HG03064 (cell line): Measurements from ENCODE around the gene SLC6A1.

ENCODE experiments used
- ATAC-seq: cut with Tn5 transposase; IDR thresholded peaks from one replicate; pipeline ENCODE4 v1.9.1; 2021; ENCODE audit warnings: low read depth; ENCODE audit not compliant: unreplicated experiment

The SLC6A1 gene

DNA sequence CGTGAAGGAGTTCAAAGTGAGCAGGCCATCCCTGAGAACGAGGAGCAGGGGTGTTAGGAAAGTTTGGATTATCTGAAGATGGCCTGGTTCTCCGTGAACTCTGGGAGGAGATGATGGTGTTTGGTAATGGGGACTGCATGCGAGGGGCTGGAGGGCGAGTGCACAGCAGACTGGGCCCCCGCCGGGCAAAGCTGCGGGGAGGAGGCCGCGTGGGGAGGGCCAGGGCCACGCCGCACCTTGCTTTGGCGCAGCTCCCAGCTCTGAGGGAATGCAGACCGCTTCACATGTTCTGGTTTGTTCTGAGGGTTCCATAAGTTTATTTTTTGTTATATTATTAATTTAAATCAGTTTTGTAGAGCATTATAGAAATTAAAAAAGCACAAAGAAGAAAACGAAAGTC, 22.2 kb downstream of the SLC6A1 start:
- no peak for ATAC-seq

DNA sequence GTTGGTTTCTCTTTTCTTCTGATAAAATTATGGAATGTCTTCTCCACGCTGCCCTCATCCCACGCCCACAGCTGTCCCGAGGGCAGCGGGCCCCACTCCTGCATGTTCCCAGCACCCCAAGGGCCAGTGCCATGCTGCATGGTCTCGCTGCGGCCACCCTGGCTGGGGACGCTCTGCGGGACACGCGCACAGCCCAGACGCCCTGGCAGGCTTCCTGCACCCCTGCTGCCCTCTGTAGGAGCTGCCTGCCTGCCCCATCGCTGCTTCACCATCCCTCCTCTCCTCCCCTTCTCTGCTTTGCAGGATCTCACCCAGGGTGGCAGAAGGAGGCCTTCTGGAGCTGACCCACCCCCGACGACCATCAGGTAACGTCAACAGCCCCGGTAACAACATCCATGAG, 22.8 kb downstream of the SLC6A1 start:
- ATAC-seq: no peak

DNA sequence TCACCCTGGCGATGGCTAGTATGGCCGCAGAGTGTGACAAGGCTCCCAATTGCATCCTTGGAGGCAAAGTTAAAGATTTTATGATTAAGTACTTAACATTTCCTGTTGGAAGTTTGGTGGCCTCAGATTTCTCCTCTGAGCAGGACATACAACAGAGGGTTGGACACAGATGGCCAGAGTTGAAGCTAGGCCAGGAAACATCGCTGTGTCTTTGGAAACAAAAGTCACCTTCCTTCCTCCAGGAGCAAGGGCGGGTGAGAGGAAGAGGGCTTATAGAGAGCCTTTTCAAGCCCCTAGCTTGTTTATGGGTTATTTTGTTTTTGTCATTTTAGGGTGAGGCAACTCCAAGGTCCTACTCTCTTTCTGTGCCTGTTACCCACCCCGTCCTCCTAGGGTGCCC, 24.2 kb downstream of the SLC6A1 start:
- no peak for ATAC-seq

DNA sequence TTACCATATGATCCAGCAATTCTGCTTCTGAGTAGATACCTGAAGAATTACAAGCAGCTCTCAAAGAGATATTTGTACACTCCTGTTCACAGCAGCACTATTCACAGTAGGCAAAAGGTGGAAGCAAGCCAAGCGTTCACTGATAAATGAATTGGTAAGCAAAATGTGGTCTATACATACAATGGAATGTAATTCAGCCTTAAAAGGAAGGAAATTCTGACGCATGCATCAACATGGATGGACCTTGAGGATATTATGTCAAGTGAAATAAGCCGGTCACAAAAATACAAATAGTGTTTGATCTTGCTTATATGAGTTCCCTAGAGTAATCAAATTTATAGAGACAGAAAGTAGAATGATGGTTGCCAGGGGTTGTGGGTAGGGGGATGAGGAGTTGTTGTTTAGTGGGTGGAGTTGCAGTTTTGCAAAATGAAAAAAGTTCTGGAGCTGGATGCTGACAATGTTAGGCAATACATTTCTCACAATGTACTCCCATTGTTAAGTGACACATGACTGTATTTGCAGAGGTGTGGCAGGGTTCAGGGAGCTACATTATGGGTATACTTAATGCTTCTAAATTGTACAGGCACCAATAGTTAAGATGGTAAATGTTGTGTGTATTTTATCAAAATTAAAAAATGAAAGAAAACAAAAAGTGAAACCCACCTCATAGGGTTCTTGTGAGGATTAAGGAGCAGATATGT, 26.7 kb downstream of the SLC6A1 start:
- no peak for ATAC-seq

DNA sequence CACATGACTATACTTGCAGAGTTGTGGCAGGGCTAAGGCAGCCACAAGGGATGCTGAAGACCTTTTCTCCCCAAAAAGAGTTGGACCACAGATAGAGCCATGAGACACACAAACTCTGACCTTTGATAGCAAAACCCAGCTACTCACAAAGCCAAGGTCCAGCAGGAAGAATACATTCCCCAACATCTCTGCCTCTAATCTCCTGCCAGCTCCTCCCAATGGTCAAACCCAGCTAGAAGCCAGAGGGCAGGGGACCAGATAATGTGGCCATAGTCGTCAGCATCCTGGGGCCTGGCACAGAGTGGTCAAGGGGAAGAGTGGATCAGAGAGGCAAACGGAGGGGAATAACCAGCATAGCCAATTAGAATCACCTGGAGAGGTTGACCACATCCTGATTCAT, 28.2 kb downstream of the SLC6A1 start:
- ATAC-seq: no peak

DNA sequence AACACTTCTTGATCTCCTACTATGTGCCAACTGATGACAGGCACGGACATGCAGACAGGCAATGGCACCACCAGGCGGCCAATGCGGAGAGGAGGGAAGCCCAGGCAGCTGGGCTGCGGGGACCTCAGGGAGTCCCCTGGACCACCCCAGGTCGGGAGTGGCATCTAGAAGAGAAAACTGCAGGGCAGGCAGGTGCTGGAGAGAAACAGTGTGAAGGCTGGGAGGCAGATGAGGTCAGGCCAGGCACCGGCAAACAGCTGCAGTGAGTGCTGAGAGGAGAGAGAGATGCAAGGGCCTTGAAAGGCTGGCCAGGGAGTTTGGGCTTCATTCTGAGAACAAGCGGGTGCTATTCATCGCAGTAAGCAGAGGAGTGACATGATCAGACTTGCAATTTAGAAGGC, 29.1 kb downstream of the SLC6A1 start:
- ATAC-seq: no peak

DNA sequence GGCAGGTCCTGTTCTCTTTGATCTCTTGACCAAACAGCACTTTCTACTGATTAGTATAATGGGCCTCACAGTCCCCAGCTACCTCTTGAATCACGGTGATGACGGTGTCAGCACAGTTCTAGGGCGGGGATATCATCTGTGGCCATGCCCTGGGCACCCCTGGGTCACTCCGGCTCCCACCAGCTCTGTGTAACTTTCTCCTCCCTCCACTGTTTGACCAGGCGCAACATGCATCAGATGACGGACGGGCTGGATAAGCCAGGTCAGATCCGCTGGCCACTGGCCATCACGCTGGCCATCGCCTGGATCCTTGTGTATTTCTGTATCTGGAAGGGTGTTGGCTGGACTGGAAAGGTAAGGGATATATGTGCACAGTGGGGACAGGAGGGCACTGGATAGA, 29.6 kb downstream of the SLC6A1 start:
- ATAC-seq: no peak

DNA sequence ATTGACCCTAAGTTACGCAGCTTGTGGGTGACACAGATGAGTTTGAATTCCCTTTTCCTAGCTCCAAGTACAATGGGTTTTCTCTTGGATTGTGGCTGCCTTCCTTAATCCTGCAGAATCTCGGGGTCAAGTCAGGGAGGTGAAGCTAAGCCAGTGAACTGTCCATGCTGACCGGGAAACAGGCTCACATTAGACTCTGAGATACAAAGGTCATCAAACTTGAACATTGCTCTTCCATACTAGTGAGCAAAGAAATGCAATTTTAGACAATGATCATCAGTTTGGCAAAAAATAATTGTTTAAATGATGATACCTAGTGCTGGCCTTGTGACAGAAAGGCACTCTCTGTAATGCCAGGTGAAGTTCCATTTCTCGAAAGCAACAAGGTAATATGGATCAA, 31.6 kb downstream of the SLC6A1 start:
- ATAC-seq: no peak

DNA sequence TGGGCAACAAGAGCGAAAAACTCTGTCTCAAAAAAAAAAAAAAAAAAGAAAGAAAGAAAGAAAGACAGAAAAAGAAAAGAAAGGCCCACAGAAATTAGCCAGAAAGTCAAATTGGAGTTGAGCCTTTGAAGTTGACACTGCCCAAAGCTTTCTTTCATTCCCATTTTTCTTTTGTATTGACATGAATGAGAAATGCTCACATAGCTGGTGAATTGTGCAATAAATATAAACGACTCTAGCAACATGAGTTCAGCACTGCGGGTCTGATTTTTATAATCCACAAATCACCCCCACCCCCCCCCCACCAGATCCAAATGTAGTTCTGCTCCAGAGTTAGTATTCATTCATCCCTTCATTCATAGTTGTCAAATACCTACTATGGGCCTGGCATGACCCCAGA, 37.4 kb downstream of the SLC6A1 start:
- no peak for ATAC-seq

DNA sequence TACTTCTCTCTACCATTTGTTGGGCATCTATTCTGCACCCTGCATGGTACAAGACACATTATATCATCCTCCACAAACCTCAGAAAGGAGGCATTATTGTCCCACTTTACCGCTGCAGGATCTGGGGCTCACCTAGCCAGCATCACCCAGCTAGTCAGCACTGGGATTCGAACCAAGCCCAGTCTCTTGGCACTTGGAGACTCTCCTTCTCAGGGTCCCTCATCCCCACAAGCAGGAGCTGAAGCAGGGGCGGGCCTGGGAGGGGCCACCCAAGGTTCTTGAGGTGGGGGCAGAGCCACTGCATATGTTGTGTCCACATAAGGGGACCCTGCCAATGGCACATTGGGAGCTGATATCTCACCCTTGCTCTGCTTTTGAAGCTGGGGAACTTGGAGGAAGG, 41.3 kb downstream of the SLC6A1 start:
- ATAC-seq: no peak

DNA sequence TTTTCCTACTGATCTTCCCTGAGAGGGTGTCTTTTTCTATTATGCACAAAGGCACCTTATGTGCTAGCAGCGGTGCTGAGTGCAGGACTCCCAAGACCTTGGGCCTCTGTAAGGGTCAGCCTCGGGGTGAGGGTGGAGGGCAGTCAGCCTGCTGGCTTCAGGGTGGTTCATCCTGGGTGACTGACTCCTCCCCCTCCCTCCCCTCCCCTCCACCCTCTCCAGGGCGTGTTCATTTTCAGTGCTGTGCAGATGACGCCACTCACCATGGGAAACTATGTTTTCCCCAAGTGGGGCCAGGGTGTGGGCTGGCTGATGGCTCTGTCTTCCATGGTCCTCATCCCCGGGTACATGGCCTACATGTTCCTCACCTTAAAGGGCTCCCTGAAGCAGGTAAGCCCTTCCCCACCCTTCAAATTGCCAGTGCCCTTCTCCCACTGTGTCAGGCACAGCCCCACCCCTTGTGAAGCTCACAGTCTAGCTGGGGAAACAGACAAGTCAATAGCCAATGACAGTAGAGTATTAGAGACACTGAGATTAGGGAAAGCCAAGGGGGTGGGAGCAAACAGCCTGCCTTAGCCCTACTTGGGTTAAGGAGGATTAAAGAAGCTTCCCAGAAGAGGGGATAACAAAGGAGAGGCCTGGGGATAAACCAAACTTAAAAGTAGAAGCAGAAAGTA, 41.9 kb downstream of the SLC6A1 start:
- ATAC-seq: no peak

DNA sequence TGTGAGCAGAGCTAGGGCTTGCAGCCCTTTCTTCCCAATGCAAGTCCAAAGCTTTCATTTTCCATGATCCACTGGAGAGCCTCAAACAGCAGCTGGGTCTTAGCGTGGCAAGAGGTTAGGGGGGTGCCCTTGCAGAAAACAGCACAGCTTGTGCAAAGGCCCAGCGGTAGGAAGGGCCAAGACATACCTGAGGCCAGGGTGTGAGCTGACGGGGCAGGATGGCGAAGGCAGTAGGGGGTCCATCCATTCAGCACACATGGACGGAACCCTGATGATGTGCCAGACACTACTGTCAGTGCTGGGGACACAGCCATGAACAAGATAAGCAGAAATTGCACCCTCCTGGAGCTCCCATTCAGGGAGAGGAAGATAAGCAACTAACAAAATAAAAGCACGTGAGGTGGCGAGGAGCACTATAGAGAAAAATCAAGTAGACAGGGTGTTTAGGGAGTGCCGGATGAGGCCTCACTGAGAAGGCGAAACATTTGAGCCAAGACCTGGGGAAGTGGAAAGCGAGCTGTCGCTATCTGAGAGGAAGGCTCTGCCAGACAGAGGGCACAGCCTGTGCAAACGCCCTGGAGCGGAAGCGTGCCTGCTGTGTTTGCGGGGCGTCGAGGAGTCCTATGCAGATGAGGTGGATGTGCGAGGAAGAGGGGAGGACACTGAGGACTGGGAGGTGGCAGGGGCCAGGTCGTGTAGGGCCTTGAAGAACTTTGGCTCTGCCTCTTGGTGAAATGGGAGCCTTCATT, 43.4 kb downstream of the SLC6A1 start:
- ATAC-seq: no peak

DNA sequence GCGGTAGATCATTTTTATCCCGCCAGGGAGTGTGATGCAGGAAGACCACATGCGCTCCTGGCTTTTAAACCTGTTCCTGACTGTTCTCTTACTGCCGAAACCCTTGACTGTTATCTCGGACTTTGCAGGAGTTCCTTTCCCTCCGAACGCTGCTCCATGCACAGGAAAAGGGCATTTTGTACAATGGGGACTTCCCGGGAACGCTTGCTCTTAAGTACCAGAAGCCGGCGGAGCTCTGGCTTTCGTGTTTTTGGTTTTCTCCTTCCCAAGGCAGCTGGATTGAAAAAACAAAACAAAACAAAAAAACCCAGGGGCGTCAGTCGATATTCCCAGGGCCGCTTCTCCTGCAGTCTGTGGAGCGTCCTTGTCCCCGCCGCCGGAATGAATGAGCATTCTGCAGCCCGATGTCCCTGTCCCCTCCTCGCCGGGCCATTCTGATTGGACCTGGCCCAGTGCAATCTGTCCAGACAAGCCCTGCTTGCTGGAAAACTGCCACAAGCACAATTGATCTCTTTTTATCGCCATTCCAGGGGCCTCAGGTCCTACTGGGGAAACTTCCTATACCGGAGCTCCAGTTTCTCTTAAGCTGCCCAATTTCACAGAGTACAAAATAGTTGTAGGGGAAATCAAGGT, 44.8 kb downstream of the SLC6A1 start:
- ATAC-seq: no peak

DNA sequence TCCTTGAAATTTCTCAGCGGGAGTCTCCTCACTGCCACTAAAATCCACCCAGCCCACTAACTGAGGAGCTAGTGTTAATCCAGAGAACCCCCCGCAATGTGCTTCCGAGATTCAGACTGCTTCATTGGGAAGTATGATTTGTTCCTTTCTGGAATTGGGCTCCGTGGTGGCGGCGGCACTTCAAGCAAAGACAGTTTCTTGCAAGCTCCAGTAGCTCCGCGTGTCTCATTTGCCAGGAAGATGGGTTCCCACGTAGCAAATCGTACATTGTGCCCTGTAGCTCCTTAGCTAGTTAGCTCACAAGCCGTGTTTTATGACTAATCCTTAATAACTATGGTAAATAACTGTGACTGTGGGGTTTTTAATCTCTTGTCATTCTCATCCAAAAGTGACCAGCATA, 45.4 kb downstream of the SLC6A1 start:
- ATAC-seq: no peak

DNA sequence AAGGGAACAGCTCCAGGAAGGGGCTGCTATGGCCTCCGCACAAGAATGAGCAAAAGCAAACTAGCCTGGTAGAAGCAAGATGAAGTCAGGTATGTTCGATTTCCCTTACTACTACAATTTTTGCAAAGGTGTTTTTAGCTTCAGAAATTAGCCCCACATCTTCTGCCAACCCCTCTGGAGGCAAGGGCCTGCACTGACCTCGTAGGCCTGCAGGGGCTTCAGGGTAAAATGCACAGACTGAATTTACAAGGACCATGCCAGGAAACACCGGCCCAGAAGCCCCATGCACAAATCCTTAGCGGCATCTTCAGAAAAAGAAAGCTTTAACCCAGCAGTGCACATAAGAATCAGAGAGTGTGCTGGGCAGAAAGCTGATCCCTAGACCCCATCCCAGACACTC, 53.0 kb downstream of the SLC6A1 start:
- no peak for ATAC-seq

DNA sequence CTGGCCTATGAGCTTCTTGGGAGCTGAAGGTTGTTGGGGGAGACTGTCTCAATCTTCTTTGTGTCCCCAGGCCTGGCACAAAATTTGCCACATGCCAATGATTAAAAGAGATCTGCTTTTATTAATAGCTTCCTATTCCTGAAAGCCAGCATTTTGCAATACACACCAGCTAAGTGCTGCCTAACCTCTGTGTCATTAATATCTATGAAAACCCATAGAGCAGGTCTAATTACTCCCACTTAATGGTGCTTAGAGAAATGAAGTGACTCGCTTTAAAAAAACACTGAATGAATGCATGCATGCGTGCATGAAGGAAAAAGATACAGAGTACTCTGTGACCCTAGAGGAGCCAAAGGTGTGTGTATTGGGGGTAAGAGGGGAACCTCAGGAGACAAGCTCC, 55.0 kb downstream of the SLC6A1 start:
- ATAC-seq: no peak

DNA sequence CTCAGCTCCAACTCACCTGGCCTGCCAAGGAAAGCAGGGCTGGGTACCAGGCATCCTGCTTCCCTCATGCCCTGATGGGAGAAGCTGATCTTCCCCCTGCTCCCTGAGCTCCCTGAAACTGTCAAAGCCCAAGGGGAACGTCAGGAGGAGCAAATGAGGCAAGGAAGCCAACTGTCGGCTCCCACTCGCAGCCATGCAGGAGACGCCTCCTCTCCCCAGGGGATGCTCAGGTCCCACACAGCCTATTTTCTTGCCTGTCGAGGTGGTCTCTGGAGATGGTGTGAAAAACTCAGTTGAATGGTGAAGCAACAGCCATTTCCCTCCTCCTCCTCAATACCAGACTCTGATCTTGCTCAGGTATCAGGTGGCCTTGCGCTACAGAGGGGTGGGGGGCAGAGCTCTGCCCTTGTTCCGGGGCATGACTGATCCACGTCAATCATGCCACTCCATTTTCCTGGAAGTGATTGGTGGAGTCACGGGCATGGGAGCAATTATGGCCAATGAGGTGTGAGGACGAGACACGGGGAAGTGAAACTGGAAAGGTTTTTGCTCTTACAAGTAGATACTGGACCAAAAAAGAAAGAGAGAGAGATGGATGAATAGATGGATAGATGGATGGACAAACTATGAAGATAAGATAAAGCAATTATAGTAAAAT, 58.2 kb downstream of the SLC6A1 start:
- ATAC-seq: no peak

DNA sequence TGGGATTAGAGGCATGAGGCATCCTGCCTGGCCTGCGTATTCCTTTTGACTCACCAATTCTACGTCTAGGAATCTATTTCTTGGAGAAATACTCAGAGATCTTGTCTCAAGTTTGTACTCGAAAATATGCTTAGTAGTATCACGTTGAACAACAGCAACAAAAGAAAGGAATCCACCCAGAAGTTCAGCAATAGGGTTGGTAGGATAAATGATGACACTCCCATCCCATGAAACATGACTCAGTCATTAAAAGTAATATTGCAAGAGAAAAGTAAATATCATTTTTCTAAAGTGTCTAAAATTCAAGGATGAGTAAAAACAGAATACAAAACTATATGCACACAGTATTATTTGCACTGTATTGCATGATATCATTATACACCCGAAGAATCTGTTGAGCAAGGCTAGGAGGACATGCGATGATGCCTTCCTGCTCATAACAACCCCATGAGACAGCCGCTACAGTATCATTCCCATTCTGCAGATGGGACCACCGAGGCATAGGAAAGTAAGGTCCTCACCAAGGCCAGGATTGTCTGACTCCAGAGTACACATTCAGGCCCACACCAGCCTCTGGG, 61.5 kb downstream of the SLC6A1 start:
- ATAC-seq: no peak

DNA sequence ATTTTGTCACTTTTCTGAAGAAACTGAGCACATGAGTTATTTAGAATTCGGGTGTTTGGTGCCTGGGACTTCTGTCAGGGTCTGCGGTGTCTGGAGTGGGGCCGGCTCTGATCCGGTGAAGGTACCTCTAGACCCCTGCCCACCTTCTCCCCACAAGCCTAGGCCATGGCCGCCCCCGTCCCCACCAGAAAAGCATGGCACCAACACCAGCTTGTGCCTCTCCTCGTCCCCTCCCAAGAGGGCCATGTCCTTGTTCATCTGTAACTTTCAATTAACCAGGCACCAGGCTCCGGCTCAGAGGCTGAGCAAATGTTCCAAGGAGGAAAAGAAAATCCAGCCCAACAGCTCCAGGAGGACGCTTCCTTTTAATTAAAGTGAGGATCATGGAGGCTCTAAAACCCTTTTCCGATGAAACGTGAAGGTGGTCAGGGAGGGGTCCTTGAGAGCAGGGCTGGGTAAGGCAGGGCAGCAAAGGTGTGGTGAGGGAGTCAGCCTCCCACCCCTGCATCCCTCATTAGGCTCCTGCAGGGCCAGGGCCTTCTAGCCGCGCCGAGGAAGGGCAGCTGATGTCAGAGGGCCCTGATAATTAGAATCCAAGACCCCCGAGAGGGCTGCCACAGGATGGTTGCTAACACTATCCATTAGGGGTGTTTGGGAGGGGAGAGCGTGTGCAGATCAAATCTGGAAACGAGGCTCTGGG, 62.3 kb downstream of the SLC6A1 start:
- ATAC-seq: no peak

DNA sequence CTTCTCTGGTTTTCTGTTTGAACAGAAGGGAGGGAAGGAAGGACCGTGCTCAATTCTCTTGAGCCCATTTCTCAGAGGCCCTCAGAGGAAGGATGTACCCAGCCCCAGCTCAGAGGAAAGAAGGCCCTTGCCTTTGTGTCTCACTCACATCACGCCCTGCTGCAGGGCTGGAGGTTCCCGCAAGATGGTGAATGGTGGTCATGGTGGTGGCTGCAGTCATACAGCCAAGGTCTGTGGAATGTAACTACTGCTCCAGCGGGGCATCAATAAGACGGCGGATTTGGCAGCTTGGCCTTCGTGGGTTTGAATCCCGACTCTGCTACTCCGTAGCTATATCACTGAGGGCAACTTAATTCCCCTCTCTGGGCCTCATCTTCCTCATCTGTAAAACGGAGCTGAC, 62.9 kb downstream of the SLC6A1 start:
- ATAC-seq: no peak
